ENCODE results near the gene RNF166.

DNA sequence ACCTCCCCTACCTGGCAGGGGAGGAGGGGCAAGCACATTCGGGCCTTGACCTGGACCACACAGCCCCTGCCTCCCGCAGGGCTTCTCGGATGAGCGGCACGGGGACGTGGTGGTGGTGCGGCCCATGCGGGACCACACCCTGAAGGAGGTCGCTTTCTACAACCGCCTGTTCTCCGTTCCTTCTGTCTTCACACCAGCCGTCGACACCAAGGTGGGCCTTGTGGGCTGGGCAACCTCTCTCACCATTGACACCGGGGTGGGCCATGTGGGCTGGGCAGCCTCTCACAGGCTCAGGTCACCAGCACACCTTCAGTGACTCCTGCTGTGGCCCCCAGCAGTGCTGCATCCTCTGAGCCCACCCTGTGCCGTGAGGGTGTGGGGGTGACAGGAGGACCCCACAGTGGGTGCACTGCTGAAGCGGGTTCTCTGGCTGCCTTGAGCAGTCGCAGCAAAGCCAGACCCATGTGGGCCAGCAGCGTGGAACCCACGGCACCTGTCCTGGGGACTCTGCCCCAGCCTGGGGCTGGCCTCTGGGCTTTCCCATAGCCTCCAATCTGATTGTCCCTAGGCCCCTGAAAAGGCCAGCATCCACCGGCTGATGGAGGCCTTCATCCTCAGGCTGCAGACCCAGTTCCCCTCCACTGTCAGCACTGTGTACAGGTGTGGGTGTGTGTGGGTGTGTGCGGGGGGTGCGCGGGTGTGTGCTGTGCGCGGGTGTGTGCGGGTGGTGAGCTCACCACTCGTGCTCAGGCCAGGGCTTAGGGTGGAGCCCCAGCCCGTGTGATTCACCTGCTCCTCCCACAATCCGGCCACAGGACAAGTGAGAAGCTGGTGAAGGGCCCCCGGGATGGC is 7.6 kb upstream of the RNF166 start:
- TF ChIP-seq, protein P1, sequence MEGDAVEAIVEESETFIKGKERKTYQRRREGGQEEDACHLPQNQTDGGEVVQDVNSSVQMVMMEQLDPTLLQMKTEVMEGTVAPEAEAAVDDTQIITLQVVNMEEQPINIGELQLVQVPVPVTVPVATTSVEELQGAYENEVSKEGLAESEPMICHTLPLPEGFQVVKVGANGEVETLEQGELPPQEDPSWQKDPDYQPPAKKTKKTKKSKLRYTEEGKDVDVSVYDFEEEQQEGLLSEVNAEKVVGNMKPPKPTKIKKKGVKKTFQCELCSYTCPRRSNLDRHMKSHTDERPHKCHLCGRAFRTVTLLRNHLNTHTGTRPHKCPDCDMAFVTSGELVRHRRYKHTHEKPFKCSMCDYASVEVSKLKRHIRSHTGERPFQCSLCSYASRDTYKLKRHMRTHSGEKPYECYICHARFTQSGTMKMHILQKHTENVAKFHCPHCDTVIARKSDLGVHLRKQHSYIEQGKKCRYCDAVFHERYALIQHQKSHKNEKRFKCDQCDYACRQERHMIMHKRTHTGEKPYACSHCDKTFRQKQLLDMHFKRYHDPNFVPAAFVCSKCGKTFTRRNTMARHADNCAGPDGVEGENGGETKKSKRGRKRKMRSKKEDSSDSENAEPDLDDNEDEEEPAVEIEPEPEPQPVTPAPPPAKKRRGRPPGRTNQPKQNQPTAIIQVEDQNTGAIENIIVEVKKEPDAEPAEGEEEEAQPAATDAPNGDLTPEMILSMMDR (IDR thresholded peaks at IDR 0.05), result no peak
- no peak for TF ChIP-seq POLR2A (IDR thresholded peaks at IDR 0.05)
